A673 (cell line): ENCODE measurements around the gene TRPM4.

Source experiments
- EZH2 ChIP-seq: fragments of 200-600 bp; sonication (generic); IDR thresholded peaks from 2 replicates; pipeline ENCODE4 v1.6.1; 2017; ENCODE audit warnings: borderline replicate concordance, low read depth, mild to moderate bottlenecking, mixed read lengths, antibody characterized with exemption, low read length; ENCODE audit not compliant: poor library complexity, severe bottlenecking
- TF ChIP-seq, protein P1 (sequence below): fragments of 300-800, 200-600 bp; sonication (generic); conservative IDR thresholded peaks from 2 replicates; pipeline ENCODE4 v1.5.1; 2017; ENCODE audit warnings: low read depth, mild to moderate bottlenecking, antibody characterized with exemption, low read length, moderate library complexity, mixed read lengths

DNA sequence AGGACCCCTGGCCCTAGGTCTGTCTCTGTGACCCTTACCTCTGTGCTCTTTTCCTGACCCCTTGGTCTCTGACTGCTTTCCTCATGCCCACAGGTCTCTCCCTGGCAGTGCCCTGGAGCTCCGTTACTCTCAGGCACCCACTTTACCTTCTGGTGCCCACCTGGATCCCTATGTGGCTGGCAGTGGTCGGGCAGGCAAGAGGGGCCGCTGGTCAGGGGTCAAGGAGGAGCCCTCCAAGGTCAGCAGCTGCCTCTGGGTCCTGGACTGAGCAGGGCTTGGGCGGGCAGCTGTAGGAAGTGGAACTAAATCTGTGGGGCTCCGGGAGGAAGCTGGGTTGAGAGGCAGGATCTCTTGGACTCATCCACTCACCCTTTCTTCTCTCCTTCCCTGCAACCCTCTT is 21.9 kb upstream of the TRPM4 start:
- TF ChIP-seq, protein P1, sequence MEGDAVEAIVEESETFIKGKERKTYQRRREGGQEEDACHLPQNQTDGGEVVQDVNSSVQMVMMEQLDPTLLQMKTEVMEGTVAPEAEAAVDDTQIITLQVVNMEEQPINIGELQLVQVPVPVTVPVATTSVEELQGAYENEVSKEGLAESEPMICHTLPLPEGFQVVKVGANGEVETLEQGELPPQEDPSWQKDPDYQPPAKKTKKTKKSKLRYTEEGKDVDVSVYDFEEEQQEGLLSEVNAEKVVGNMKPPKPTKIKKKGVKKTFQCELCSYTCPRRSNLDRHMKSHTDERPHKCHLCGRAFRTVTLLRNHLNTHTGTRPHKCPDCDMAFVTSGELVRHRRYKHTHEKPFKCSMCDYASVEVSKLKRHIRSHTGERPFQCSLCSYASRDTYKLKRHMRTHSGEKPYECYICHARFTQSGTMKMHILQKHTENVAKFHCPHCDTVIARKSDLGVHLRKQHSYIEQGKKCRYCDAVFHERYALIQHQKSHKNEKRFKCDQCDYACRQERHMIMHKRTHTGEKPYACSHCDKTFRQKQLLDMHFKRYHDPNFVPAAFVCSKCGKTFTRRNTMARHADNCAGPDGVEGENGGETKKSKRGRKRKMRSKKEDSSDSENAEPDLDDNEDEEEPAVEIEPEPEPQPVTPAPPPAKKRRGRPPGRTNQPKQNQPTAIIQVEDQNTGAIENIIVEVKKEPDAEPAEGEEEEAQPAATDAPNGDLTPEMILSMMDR = no peak
- no peak for TF ChIP-seq EZH2
